ENCODE results near the gene MAT2B.

DNA sequence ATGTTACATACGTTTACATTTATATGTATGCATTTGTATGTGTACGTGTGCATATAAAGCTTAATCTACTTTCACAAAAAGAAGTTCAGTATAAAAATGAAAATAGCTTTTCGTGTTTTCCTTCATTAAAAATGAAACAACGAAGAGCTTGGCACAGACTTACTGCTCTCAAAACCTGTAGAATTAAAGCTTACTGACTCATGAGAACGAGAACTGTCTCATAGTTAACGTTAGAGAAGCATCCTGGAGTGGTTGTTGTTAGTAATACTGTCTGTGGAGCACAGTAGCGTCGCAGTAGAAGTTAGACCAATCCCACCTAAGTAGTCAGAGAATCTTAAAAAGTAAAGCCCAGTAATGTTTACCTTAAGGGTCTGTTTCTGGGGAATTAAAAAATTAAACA lies 1.3 kb downstream of the MAT2B start:
- no peak for TF ChIP-seq SNAI2 (CRISPR knock-in tag; IDR thresholded peaks at IDR 0.05)
- TF ChIP-seq, protein P1, sequence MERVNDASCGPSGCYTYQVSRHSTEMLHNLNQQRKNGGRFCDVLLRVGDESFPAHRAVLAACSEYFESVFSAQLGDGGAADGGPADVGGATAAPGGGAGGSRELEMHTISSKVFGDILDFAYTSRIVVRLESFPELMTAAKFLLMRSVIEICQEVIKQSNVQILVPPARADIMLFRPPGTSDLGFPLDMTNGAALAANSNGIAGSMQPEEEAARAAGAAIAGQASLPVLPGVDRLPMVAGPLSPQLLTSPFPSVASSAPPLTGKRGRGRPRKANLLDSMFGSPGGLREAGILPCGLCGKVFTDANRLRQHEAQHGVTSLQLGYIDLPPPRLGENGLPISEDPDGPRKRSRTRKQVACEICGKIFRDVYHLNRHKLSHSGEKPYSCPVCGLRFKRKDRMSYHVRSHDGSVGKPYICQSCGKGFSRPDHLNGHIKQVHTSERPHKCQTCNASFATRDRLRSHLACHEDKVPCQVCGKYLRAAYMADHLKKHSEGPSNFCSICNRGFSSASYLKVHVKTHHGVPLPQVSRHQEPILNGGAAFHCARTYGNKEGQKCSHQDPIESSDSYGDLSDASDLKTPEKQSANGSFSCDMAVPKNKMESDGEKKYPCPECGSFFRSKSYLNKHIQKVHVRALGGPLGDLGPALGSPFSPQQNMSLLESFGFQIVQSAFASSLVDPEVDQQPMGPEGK (CRISPR knock-in tag; IDR thresholded peaks at IDR 0.05; ENCODE audit: borderline replicate concordance) = no peak
- no peak for TF ChIP-seq ZNF565 (CRISPR knock-in tag; conservative IDR thresholded peaks at IDR 0.05; ENCODE audit: low read depth)
- no peak for TF ChIP-seq ZFP30 (CRISPR knock-in tag; IDR thresholded peaks at IDR 0.05)
- no peak for TF ChIP-seq ZNF70 (CRISPR knock-in tag; IDR thresholded peaks at IDR 0.05)

All from SK-N-SH treated with all-trans-retinoic acid at 6 μM for 48 hours (cell line).